OCI-LY7 (cell line): Measurements from ENCODE around the gene ARHGAP30. TPM values are rescaled to one million over a fixed set of nuclear protein-coding genes. Genes with fewer than 3 reads are reported as not detected.

Experiments used
- BruUV-seq: library from RNA; stranded (reverse); fragments of 400-500 nt; replicated peaks from 2 replicates; lab custom pipeline; 2021; lab: Mats Ljungman, UMichigan
- CTCF ChIA-PET: fragments of 300-600 bp; sonication (Branson Sonifier 250); formaldehyde crosslinking; loops from one replicate; lab custom pipeline; 2022; ENCODE audit warnings: antibody characterized with exemption; ENCODE audit not compliant: unreplicated experiment; lab: Charles Lee
- POLR2A ChIA-PET: fragments of 300-600 bp; sonication (Branson Sonifier 250); formaldehyde crosslinking; loops from one replicate; lab custom pipeline; 2022; ENCODE audit warnings: antibody characterized with exemption; lab: Charles Lee
- DNase-seq: peaks from one replicate; pipeline ENCODE4 v3.0.0-alpha.2; 2015; ENCODE audit warnings: low spot score
- H2AFZ ChIP-seq: fragments of 200-600 bp; sonication (generic), shearing (Covaris generic); 2 replicates; pipeline ENCODE4 v1.6.1; 2014; ENCODE audit warnings: mild to moderate bottlenecking, antibody characterized with exemption, low read length, moderate library complexity
- H3K27ac ChIP-seq: fragments of 200-600 bp; sonication (generic); 2 replicates; pipeline ENCODE4 v1.5.1; 2014; ENCODE audit warnings: mixed run types, low read depth, mild to moderate bottlenecking, moderate library complexity, low read length, inconsistent platforms; ENCODE audit not compliant: poor library complexity, severe bottlenecking
- H3K36me3 ChIP-seq: fragments of 200-600 bp; sonication (generic); 2 replicates; pipeline ENCODE4 v1.6.1; 2014; ENCODE audit warnings: mild to moderate bottlenecking, antibody characterized with exemption, low read length, moderate library complexity, mixed read lengths; ENCODE audit not compliant: insufficient read depth
- H3K4me1 ChIP-seq: fragments of 200-600 bp; sonication (generic); 2 replicates; pipeline ENCODE4 v1.5.1; 2014; ENCODE audit warnings: mild to moderate bottlenecking, low read length; ENCODE audit not compliant: insufficient read depth, poor library complexity, severe bottlenecking
- H3K4me2 ChIP-seq: fragments of 200-600 bp; sonication (generic); 2 replicates; pipeline ENCODE4 v1.6.1; 2014; ENCODE audit warnings: mild to moderate bottlenecking, low read length
- H3K4me3 ChIP-seq: fragments of 200-600 bp; sonication (generic); 2 replicates; pipeline ENCODE4 v1.5.1; 2014; ENCODE audit warnings: mild to moderate bottlenecking, low read depth, low read length; ENCODE audit not compliant: poor library complexity, severe bottlenecking
- H3K79me2 ChIP-seq: fragments of 200-600 bp; sonication (generic); 2 replicates; pipeline ENCODE4 v1.6.1; 2016; ENCODE audit warnings: low read depth, mild to moderate bottlenecking, low read length, moderate library complexity, mixed read lengths; ENCODE audit not compliant: insufficient read depth
- H3K9me2 ChIP-seq: fragments of 200-600 bp; sonication (generic); 2 replicates; pipeline ENCODE4 v1.6.1; 2016; ENCODE audit warnings: mild to moderate bottlenecking, low read length, mixed read lengths; ENCODE audit not compliant: insufficient read depth
- H3K9me3 ChIP-seq: fragments of 200-600 bp; sonication (generic); 2 replicates; pipeline ENCODE4 v1.6.1; 2014; ENCODE audit warnings: mild to moderate bottlenecking, mixed run types, low read length, mixed read lengths
- H4K20me1 ChIP-seq: fragments of 200-600 bp; sonication (generic); 2 replicates; pipeline ENCODE4 v1.6.1; 2014; ENCODE audit warnings: mild to moderate bottlenecking, antibody characterized with exemption, low read length, moderate library complexity, mixed read lengths; ENCODE audit not compliant: insufficient read depth
- EZH2phosphoT487 ChIP-seq: fragments of 200-600 bp; sonication (generic); IDR thresholded peaks from 2 replicates; pipeline ENCODE4 v1.6.1; 2018; ENCODE audit warnings: low read depth, borderline replicate concordance, mild to moderate bottlenecking, mixed run types, antibody characterized with exemption, low read length, moderate library complexity, mixed read lengths
- intact Hi-C: fragments of 100-400 bp; cut with micrococcal nuclease; formaldehyde crosslinking; loops from one replicate; pipeline ENCODE4 v1.10.0; 2022; ENCODE audit not compliant: unreplicated experiment
- total RNA-seq, 2 experiments: library from RNA; depleted of rRNA in 1 of 2; stranded (reverse); fragments of >200 nt in 1 of 2; shearing (Covaris generic) in 1 of 2; gene quantifications; 2 replicates each; pipeline ENCODE4 v1.2.3, GENCODE V29; 2014 to 2022
- TF ChIP-seq, protein P1 (sequence below): fragments of 200-600 bp; sonication (generic); conservative IDR thresholded peaks from 2 replicates; pipeline ENCODE4 v1.5.1; 2014; ENCODE audit warnings: mild to moderate bottlenecking, antibody characterized with exemption, low read length, moderate library complexity, mixed read lengths

Gene ARHGAP30
- total RNA-seq, 2 experiments from 2014 or later: 56.2 to 101 TPM

DNA sequence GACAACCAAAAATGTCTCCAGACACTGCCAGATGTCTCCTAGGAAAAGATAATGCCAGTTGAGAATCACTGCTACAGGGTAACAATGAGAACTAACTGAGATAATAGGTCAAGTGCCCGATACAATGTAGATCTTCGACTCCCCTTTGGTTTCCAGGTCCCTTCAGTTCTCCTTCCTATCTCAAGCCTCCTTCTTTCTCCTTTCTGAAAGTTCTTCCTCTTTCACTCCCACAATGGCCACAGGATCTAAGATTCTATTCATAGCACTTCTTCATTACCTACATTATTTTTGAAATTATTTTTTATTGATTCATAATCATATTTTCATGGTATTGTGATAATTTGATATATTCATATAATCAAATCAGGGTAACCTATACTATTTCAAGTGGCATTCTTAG, 41.8 kb upstream of the ARHGAP30 start:
- no TSS peak for BruUV-seq
- Histone ChIP-seq H2AFZ (no peak overlapping the region), H3K27ac (no peak overlapping the region), H3K79me2 (peaks cover 83% of the 10 kb centered on the region), H3K9me2 (no peaks in the 10 kb centered on the region), H3K4me2 (no peak overlapping the region), H4K20me1 (peaks cover 9% of the 10 kb centered on the region; the same call in 1 of the 2 replicates), H3K4me1 (peaks cover 30% of the 10 kb centered on the region), H3K36me3 (peaks cover 70% of the 10 kb centered on the region), H3K9me3 (no peaks in the 10 kb centered on the region), H3K4me3 (no peak overlapping the region)
- TF ChIP-seq, protein P1, sequence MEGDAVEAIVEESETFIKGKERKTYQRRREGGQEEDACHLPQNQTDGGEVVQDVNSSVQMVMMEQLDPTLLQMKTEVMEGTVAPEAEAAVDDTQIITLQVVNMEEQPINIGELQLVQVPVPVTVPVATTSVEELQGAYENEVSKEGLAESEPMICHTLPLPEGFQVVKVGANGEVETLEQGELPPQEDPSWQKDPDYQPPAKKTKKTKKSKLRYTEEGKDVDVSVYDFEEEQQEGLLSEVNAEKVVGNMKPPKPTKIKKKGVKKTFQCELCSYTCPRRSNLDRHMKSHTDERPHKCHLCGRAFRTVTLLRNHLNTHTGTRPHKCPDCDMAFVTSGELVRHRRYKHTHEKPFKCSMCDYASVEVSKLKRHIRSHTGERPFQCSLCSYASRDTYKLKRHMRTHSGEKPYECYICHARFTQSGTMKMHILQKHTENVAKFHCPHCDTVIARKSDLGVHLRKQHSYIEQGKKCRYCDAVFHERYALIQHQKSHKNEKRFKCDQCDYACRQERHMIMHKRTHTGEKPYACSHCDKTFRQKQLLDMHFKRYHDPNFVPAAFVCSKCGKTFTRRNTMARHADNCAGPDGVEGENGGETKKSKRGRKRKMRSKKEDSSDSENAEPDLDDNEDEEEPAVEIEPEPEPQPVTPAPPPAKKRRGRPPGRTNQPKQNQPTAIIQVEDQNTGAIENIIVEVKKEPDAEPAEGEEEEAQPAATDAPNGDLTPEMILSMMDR: no peak
- TF ChIP-seq EZH2phosphoT487: no peak
- intact Hi-C loops: no loop called here
- ChIA-PET CTCF (no interaction called here), POLR2A (no interaction called here)
- no peak for DNase-seq

DNA sequence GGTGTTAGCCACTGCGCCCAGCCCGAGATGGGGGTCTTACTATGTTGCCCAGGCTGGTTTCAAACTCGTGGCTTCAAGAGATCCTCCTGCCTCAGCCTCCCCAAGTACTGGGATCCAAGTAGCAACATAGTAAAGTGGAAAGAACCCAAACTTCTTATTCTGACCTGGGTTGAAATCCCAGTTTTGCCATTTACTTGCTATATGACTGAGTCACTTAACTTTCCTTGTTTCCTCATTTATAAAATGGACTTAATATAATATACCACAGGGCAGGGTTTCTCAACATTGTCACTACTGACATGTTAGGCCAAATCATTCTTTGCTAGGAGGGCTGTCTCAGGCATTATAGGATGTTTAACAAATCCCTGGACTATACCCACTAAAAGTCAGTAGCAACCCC, 41.4 kb upstream of the ARHGAP30 start:
- Histone ChIP-seq H4K20me1 (peaks cover 9% of the 10 kb centered on the region; the same call in 1 of the 2 replicates), H3K36me3 (peaks cover 75% of the 10 kb centered on the region), H3K27ac (no peak overlapping the region), H3K79me2 (peaks cover 83% of the 10 kb centered on the region; the same call in 1 of the 2 replicates), H3K4me2 (no peak overlapping the region), H3K9me3 (no peaks in the 10 kb centered on the region), H2AFZ (no peak overlapping the region), H3K9me2 (no peaks in the 10 kb centered on the region), H3K4me1 (peaks cover 26% of the 10 kb centered on the region), H3K4me3 (no peak overlapping the region)
- ChIA-PET CTCF (no interaction called here), POLR2A (no interaction called here)
- DNase-seq: no peak
- TF ChIP-seq EZH2phosphoT487: no peak
- TF ChIP-seq, protein P1: no peak
- BruUV-seq: no TSS peak
- intact Hi-C loops: no loop called here

DNA sequence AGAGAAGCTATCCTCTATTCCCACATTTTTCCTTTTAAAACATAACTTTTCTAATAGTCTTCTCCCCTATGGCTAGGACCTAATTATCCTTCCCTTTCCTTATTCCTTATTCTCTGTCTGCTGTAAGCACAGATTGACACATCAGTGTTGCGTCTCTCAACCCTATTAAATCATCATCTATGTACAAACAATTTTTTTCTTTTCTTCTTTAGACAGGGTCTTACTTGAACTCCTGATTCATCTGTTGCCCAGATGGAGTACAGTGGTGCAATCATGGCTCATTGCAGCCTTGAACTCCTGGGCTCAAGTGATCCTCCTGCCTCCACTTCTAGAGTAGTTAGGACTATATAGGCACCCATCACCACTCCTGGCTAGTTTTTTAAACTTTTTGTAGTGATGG, 36.7 kb upstream of the ARHGAP30 start:
- Histone ChIP-seq H3K27ac (no peak overlapping the region), H3K9me2 (no peaks in the 10 kb centered on the region), H3K4me1 (no peaks in the 10 kb centered on the region), H2AFZ (no peak overlapping the region), H3K36me3 (peaks cover 81% of the 10 kb centered on the region), H4K20me1 (no peaks in the 10 kb centered on the region), H3K4me2 (no peak overlapping the region), H3K4me3 (no peak overlapping the region), H3K9me3 (no peaks in the 10 kb centered on the region), H3K79me2 (peaks cover 57% of the 10 kb centered on the region; the same call in 1 of the 2 replicates)
- ChIA-PET POLR2A (interaction anchor here (0.6 to 0.9 kb wide), 3 partner anchors 11 to 66 kb away, joined by 3 to 6 read pairs (median 3); no protein-coding TSS in a partner anchor), CTCF (interaction anchor here (0.6 kb wide), 1 partner anchor 37 kb away, joined by 3 read pairs; the partner anchor contains the start of gene ARHGAP30)
- DNase-seq: no peak
- TF ChIP-seq, protein P1: no peak
- TF ChIP-seq EZH2phosphoT487: no peak
- no TSS peak for BruUV-seq
- intact Hi-C loops: no loop called here
